Measurements from ENCODE around the gene OSBP2.

OSBP2 gene

DNA sequence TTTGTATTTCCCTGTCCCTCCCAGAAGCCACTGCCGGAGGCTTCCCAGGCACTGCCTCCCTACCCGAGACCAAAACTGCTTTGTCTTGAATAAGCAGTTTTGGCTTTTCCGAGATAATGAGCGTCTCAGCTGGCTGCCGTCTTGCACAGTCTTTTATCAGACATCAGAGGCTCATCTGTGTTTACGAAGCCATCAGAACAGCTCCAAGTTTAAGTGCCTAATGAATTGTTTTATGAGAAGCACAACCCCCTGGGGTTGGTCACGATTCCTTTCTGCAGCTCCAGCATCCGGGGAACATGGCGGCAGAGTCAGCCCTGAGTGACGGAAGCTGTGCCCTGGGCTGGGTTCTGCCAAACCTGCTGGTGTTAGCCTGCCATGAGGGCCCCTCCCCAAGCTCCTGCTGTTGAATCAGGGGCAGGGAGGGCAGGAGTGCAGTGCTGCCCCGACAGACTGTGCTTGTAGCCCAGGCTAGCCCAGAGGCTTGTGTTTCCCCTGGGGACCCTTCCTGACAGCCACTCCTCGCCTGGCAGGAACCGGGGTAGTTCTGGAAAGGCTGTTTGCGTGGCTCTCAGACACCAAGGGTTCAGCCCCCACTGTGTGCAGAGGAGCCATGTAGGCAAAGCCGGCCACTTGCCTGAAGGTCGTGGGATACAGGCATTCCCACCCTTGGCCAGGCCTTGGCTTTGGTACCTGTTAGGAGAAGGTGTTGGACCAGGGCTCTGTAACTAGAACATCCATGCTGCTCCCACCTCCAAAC, 177.8 kb downstream of the OSBP2 start:
- no peak for DNase-seq

DNA sequence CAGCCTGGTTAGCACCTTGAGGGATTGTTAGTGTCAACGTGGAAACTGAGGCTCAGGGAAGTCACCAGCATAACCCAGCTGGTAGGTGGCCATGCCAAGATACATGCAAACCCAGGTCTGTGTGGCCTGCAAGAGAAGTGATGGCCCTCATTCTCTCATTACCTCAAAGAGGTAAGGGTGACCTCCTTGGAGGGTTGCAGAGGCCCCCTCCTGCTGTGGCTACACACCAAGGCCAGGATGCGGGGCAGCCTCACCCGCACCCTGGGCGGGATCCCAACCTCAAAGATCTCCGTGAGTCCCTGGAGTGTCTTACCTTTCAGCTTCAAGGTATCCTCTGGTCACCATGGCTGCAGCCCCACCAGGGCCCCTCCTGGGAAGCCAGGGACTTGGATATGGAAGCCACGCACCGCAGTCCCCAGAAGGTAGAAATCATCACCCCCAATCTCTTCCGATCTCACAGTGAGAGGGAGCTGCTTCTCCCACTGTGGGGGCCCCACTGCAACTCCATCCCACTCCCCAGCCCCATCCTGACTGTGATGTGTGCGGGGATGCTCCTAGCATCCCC, 178.5 kb downstream of the OSBP2 start:
- no peak for DNase-seq

DNA sequence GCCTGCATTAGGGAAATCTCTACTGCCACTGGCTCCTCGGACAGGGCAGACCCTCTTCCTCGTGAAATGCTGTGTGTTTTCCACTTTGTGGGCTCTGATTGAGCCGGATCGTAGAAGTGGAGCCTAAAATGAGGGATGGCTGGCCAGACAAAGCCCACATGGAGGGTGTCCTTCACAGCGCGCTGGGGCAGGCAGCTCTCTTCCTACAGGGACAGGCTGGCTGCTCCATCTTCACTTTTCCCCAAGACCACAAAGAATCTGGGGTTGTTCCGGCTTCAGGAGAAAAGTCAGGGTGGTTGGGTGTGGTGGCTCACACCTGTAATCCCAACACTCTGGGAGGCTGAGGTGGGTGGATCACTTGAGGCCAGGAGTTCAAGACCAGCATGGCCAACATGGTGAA, 179.0 kb downstream of the OSBP2 start:
- DNase-seq: no peak

DNA sequence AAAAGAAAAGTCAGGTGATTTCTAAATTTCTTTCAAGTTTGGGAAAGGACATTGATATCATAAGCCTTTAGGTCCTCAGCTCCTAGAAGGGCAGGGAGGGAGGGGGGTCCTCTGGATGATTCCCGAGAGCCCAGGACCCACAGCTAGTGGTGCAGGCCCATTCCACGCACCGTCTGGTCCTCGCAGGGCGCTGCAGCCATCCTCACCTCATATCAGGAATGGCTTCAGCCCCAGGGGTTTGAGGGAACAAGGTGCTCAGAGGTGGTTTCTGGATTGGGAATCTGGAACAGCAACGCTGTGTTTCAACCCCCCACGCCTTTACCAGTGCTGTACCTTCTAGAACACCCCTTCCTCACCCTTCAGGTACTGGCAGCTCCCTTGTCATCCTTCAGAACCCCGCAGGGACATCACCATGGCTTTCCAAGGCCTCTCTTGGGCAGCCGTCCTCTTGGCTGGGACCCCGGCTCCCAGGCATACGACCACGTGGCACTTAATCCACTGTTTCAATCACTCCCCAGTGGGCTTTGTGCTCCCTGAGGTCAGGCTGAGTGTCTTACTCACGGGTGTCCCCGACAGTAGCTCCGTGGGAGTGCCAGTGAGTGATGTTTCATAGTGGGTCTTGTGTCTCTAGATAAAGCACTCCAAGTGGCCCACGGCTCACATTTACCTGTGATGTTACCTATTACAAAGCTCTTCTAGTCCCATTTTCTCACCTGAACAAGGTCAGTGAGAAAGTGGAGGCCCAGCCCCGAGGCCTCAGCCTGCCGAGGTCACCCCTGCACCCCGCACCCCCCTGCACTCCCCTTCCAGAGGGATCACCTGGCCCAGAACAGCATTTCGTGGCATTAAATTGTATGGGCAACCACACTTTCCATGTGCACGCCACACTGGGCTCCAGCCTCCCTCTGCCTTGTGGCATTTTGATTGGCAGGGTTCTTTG, 180.0 kb downstream of the OSBP2 start:
- DNase-seq: no peak

DNA sequence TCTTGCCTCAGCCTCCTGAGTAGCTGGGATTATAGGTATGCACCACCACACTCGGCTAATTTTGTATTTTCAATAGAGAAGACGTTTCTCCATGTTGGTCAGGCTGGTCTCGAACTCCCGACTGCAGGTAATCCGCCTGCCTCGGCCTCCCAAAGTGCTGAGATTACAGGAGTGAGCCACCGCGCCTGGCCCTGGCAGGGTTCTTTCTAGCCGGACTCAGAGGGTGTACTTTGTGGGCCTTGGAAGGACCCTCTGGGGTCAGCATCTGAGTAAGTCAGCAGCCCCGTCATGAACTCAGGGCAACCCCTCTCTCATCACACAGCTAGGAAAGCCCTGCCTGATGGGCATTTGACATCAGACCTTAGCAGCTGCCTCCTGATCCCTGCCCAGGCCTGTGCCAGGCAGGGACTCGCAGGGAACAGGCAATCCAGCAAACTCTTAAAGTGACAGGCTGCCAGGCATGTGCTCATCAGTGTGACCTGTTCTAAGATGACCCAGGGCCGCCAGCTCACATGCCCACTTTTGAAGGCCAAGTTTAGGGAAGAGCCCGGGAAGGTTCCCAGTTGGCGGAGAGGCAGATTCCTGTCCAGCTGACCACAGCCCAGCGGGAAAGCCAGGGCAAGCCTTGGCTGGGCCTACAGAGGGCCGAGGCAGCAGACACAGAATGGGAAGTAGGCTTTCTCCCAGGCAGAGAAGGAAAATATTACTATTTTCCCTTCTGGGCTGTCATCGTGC, 181.0 kb downstream of the OSBP2 start:
- no peak for DNase-seq

DNA sequence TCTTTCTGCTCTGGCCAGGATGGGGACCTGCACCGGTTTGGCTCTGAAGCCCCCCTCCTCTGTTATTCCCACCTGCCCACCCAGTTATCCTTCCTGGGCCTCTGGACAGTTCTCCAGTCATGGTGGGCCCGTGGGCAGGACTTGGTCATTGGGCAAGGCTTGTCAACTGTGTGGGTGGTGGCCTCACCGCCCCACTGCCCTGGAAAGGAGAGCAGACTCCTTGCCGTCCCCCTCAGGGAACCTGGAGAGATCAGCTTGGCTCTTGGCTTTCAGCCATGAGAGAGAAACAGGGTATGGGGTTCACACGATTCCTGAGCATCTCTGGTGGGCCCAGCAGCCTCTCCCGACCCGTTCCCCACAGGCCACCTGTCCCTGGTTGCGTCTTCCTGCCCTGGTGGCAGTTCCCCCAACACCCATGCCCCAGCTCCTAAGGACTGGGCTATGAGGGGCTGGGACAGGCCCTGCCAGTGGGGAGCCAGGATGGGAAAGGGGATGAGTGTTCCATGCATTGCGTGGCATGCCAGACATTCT, 181.6 kb downstream of the OSBP2 start:
- no peak for DNase-seq

DNA sequence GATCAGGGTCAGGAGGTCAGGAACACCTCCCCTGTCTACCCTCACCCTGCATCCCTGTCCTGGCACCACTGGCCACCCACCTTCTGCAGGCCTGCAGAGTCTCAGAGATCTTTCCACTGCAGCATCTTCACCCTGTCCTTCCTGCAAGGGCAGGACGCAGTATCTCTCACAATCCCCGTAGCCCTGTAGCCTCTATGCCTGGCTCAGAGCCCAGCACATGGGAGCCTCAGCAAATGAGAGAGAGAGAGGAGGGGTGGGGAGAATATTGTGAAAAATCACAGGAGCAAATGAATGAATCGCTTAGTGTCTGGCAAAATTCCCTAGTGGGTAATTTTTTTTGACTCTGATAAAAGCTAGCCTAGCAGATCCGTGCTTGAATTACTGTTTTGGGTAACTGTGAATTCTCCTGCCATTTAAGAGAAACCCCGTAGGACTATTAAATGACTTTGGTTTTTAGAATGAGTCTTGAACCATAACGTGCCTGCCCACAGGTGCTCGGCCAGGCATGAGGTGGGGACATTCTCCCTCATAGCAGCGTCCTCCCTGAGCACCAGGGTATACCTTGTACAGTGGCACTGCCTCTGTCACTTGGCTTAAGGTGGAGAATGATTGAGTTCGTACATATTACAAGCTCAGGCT, 182.4 kb downstream of the OSBP2 start:
- no peak for DNase-seq

DNA sequence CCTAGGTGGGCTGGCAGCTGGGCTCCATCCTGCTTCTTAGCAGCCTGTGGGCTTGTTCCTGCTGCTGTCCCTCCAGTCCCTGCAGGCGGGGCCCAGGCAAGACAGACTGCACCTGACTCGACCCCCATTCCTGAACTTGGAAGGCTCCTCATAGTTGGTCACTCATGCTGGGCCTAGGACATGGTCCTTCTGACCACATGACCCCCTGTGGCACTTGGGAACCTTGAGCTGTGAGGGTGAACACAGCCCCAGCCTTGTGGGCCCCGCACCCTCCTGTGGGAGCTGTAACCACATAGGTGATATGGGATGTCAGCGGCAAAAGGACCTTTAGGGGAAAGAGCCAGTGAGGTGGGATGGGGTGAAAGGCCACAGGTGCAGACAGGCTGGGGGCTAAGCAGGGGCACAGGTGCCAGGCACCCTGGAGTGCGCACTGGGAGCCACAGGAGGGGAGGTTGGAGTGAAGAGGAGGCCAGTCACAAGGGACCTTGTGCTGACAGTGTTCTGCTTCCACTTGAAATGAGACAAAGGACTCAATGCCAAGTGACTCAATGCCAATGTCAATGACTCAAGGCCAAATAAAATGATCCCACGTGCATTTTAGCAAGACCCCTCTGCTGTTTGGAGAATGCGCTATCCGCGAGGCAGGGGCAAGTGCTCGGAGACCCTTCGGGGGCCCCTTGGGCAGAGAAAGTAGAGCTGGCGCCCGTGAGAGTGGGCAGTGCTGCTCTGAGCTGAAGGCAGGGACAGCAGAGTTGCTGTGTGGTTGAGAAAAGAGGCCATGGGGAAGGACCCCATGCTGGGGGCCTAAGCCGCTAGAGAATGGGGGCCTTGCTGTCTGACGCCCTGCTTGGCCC, 183.2 kb downstream of the OSBP2 start:
- no peak for DNase-seq

DNA sequence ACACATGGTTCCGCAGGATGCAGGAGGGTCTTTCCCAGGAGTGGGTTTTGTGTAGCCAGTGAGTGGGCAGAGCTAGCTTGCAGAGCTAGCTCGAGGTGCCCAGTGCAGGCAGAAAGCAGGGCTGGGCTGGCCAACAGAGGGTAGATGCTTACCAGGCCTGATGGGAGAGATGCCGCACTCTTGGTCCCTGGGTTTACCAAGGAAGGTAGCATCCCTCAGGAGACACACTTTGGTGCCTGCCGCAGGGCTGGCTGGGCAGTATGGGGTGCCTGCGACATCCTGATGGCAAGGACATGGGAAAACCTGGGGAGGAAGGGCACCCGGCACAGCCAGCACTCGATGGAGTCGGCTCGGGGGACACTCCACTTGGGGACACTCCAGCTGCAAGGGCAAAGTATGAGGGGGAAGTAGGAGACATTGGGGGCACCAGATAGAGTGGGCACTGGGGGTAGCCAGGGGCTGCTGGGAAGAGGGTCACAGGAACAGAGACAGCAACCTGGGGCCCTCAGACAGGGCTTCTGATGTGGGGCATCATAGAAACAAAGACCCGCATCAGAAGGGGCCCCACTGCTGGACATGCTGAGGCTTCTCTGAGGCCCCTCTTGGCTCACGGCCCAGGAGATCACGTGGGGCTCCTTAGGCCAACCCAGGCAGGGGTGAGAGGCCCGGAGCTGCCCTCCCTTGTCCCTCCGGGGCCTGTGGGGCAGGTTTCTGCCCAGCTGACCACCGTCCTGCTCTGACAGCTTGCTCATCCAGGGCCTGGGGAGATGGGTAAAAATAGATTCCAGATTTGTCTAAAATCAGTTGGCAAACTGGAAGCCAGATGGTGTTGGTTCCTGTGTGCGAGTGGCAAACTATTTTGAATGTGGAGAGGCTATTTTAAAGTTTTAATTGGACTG, 184.1 kb downstream of the OSBP2 start:
- no peak for DNase-seq

DNA sequence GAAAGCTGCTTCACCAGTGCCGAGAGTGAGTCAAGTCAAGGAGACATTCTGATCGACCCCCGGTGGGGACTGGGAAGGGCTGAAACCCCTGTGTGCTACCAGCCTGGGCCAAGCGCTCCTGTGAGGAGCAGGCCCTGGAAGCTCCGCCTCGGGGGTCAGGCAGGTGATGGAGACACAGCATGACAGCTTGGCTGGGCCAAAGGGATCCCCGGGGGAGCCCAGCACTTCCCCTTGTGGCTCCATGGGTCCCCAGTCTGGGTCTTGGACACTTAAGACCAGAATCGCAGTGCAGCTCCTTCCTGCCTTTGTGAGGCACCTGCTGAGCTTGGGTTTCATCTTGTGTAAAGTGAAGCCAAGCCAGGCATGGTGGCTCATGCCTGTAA, 184.7 kb downstream of the OSBP2 start:
- no peak for DNase-seq

DNA sequence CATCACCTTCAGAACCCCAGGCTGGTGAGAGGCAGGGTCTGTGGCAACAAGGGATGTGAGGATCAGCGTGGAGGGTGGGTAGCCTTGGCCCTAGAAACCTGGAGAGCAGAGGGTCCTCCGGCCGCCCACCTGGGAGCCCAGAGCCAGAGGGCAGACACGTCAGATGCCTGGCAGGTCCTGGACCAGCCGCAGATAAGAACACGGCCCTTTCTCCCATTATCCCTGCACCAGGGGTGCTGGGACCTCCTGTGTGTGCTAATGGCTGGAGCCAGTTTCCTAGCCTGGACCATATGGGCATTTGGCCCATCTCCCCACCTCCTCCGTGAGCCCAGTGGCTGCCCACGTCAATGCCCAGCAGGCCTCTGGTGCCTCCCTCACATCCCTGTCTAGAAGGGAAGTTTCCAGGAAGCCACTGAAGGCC, 185.5 kb downstream of the OSBP2 start:
- DNase-seq: no peak

DNA sequence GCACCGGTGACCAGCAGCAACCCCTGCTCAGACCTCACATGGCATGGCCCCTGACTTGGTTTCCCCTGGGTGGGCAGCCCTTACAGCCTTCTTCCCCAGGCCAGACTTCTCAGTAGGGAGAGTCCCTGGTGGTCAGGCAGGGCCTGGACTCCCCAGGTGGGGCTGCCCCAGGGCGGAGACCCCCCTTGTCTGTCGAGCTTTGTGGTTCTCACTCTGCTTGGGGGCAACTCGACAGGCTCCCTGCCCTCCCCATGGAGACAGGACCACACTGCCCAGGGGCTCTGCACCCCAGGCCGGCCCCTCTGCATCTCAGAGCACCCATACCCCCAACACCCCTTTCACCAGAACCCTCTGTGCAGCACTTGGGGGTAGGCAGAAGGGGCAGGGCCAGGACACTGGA, 186.2 kb downstream of the OSBP2 start:
- no peak for DNase-seq

DNA sequence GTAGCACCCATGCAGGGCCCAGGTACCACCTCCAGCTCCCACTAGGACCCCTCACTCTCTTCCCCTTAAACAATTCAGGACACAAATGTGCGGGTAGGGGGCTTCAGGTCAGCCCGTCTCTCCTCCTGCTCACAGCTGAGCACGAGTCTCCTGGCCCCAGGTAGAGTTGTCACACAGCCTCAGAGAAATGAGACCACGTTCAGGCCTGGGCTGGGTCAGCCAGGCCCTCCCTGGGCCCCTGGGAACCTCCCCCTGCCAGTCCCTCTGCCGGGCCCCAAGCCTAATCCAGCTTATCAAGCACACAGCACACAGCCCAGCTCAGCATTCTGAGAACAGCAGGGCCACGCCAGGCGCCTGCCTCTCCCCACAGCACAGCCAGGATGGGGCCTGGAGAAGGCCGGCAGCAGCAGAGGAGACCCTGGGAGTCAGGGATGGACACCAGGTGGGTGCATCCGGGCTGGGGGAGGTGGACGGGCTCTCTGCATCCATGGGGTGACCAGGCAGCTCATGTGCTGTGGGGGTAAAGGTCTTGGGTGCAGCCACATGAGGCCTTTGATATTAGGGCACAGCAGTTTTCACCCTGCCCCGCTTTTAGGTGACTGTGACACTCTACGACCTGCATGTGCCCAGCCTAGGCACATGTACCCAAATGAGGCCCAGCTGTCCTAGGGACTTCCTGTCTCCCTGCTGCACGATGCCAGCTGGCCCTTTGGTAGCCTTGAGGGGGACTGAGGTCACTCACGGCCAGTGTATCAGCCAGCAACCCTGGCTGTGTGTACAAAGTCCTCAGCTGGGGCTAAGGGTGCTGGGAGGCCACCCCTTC, 186.9 kb downstream of the OSBP2 start:
- DNase-seq: no peak

DNA sequence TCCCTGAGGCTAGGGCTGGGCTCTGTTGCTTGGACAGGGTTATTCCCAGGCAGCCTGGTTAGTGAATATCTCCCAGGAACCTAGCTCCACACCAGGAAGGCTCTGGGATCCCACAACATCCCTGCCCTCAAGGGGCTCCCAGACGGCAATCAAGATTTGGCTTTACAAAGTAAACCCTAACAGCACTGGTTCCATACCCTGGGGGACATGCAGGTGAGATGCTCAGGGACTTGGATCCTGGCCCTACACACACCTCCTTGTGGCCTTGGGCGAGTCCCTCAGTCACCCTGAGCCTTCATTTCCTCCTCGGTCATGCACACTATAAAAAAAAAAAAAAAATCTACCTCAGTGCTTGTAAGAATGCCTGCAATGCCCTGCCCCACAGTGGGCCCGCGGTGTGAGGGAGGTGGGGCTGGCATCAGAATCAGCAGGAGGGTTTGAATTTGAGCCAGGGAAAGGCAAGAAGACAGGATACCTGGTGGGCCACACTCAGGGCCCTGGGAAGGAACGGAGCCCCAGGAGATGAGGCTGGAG, 187.6 kb downstream of the OSBP2 start:
- DNase-seq: no peak

DNA sequence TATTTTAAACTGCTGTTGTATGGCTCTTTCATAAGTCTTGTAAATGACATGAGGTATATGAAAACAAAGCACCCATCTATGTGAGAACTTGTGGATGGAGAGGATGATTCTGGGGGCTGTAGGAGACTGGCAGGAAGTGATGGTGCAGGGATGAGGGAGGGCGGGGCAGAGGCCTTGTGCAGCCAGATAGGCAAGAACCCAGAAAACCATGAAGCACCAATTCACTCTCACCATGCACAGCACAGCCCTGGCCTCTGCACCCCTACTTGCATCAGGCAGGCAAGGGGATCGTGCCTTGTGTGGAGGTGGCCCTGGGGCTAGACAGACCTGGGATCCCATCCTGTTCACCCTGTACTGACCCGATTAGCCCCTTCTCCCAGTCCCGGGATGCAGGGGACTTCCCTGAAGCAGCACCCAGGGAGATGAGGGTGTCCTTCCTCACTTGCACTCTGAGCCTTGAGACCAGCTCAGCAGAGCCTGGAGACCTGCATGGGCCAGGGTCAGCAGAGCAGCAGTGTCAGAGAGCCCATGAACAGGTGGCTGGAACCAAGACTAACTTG, 188.4 kb downstream of the OSBP2 start:
- no peak for DNase-seq

DNA sequence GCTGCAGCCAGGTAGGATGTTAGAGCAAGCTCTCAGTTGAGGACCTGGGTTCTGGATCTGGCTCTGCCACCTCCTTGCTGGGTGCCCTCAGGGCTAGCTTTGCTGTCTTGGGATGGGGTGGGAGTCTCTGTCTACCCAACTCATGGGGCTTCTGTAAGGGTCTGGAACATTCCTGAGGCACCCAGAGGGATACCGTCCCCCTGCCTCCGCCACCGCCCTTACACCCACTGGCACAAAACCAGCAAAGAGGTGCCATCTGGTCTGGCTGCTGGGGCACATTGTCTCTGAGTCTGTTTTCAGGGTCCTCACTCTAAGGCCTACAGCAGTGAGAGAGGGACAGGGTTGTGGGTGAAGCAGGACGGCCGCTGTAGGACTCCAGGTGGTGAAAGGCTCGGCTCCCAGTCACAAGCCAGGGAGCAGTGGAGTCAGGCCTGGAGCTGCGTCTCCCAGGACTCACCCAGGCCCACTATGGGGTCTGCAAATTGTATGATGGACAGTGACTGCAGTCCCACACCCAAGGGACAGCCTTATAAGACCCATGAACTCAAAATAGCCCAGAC, 189.0 kb downstream of the OSBP2 start:
- no peak for DNase-seq

DNA sequence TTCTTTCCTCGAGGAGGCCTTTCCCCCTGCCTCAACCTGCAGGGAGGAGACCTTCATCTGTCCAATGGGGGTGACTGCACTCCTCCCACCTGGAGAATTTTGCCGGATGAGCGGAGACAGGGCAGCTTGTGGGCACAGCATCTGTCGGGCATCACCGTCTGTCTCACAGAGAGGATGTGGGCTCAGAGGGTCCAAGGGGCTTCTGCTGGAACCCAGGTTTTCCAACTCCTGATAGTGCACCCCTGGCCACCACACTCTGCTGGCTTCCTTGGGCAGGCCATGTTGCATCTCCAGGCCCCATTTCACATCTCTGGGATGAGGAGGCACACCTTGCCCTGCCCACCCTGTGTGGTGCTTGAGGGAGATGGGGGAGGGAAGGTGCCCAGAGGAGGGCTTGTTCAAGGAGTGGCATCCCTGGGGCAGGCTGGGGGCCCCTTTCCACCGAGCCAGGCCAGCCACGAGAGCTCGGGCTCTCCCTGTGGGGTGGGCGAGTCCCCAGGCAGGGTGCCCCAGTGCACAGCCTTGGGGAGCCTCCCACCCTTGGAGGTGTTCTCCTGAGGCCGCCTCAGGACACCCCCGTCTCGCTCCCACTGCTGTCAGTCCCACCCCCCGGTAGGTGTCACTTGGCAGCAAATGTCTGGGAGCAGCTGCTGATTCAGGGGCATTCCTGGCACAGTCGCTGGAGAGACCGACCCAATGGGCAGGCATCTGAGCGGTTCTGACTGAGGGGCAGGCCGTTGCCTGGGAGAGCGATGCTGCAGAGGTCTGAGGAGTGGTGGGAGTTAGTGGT, 189.7 kb downstream of the OSBP2 start:
- DNase-seq: no peak

DNA sequence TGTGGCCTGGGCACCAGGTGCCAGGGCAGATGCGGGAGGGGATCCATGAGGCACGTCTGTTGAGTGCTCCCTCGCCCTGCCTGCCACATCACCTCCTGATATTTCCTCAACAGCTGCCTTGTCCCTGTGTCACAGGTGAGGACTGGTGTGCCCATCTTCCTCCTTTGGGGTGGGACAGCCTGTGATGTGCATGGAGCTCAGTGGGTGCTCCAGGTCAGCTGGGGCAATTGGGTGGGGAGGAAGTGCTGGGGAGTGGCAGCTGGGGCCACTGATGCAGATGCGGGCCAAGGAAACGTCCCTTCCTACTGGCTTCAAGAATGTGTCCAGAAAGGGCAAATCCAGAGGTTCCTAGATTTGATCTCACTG, 190.3 kb downstream of the OSBP2 start:
- DNase-seq: no peak
